BE2C (cell line): Measurements from ENCODE around the gene SAE1.
A peak's percentile ranks its signal among the peaks of the same experiment; 100 is the strongest.

Source experiments
- DNase-seq: peaks from one replicate; pipeline ENCODE4 v3.0.0-alpha.2; 2020
- H3K27me3 ChIP-seq: fragments of 250-450 bp; sonication (Bioruptor Pico); 2 replicates; pipeline ENCODE4 v1.5.1; 2020; ENCODE audit warnings: mild to moderate bottlenecking
- H3K36me3 ChIP-seq: fragments of 250-450 bp; sonication (Bioruptor Pico); 2 replicates; pipeline ENCODE4 v1.5.1; 2020; ENCODE audit warnings: mild to moderate bottlenecking
- H3K4me1 ChIP-seq: fragments of 250-450 bp; sonication (Bioruptor Pico); 2 replicates; pipeline ENCODE4 v1.5.1; 2020
- H3K4me3 ChIP-seq: 2 replicates; pipeline ENCODE4 v1.5.1; 2011; ENCODE audit warnings: low read depth, low read length
- H3K9me3 ChIP-seq: fragments of 250-450 bp; sonication (Bioruptor Pico); 2 replicates; pipeline ENCODE4 v1.5.1; 2020
- TF ChIP-seq, protein P1 (sequence below): IDR thresholded peaks from 2 replicates; pipeline ENCODE4 v1.5.1; 2012; ENCODE audit warnings: mild to moderate bottlenecking, low read depth, low read length

SAE1 gene

DNA sequence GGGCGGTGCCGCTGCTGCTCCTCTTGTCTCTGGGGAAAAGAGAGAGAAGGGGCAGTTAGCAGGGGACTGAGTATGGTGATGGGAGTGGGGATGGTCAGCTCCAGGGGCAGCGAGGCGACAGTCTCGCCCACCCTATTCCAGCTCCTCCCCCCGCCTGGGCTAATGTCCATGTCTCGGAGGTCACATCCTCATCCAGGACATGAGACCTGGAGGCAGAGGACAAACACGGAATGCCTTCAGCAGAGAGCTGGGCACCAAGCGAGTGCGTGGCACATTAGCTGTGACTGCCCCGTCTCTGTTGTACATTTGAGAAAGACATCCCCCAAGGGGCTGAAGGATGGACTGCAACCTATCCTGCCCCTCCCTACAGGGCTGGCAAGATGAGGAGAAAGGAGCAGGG is 91.3 kb downstream of the SAE1 start:
- H3K9me3 ChIP-seq = no peaks in the 10 kb centered on the region
- H3K4me3 ChIP-seq = no peak overlapping the region
- H3K4me1 ChIP-seq = peaks cover 6% of the 10 kb centered on the region
- H3K27me3 ChIP-seq = no peaks in the 10 kb centered on the region
- DNase-seq = no peak
- H3K36me3 ChIP-seq = no peaks in the 10 kb centered on the region
- TF ChIP-seq, protein P1, sequence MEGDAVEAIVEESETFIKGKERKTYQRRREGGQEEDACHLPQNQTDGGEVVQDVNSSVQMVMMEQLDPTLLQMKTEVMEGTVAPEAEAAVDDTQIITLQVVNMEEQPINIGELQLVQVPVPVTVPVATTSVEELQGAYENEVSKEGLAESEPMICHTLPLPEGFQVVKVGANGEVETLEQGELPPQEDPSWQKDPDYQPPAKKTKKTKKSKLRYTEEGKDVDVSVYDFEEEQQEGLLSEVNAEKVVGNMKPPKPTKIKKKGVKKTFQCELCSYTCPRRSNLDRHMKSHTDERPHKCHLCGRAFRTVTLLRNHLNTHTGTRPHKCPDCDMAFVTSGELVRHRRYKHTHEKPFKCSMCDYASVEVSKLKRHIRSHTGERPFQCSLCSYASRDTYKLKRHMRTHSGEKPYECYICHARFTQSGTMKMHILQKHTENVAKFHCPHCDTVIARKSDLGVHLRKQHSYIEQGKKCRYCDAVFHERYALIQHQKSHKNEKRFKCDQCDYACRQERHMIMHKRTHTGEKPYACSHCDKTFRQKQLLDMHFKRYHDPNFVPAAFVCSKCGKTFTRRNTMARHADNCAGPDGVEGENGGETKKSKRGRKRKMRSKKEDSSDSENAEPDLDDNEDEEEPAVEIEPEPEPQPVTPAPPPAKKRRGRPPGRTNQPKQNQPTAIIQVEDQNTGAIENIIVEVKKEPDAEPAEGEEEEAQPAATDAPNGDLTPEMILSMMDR = no peak

DNA sequence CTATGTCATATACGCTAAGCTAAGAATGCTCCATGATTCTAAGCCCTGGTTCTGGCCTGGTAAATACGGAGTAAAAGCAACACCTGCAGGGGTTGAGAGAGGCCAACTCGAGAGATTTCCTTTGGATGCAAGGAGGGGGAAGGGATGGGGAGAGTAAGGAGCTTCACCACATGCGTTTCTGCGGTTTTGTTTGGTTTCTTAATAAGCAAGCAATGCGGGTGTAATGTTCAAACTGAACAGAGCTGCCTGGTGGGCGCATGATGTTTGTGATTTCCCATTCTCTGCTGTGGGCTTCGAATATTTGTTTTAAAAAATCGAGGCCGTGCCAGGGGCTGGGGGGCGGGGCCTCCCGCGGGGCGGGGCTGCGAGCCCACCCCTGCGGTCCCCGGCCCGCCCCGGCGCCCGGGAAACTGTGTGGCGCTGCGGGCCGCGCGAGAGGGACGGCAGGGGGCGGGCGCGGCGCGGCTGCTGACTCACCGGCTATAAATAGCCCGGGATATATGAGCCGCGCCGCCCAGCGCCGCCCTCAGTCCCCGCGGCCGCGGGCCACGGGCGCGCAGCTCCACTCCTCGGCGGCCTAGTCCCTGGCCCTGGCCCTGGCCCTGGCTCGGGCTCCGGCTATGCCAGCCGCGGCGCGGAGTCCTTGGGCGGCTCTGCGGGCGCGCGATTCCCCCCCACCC is 95.3 kb downstream of the SAE1 start:
- H3K36me3 ChIP-seq = no peaks in the 10 kb centered on the region
- peaks cover 14% of the 10 kb centered on the region for H3K4me1 ChIP-seq
- H3K27me3 ChIP-seq = no peaks in the 10 kb centered on the region
- H3K9me3 ChIP-seq = no peaks in the 10 kb centered on the region
- DNase-seq = peak; percentile 90
- TF ChIP-seq, protein P1 = no peak; the same call in 1 of the 2 replicates
- H3K4me3 ChIP-seq = peak overlapping the region; percentile 78

DNA sequence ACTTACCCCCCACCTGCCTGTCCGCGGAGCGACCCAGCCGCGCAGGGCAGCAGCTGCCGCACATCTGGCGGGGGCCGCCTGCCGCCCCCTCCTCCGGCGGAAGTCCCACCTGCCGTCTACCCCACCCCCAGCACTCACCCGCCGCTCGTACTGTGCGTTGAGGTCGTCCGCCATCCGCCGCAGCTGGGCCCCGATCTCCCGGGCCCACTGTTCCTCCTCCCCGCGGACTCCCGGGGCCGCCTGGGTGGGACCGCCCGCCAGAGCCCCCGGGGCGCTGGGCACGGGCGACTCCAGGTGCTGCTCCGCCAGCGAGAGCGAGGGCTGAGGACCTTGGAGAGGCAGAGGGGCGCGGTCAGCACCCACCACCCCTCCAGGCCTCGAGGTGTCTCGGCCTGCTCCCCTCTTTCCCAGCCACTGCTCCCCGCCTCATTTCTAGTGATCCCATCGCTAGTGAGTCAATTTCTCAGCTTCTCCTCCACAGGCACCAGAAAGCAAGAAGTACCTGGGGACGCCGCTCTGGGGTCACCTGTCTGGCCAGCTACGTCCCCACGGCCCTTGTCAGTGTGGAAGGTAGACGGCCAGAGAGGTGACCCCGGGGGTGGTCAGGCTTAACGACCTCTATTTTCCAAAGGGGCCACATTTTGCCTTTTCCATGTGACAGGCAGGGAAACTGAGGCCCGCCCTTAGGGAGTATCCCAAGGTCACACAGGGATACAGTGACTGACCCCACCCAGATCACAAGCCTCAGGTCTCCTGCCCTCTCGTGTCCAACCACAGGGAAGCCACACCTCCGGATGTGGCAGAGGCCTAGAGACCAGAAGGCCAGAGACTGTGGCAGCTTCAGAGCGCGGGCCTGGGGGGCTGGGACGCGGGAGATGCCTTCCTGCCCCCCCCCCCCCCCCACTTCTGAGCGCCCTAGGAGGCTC is 96.1 kb downstream of the SAE1 start:
- H3K9me3 ChIP-seq = no peaks in the 10 kb centered on the region
- peak overlapping the region; percentile 78 for H3K4me3 ChIP-seq
- H3K4me1 ChIP-seq = peaks cover 18% of the 10 kb centered on the region
- peak; percentile 66 for DNase-seq
- H3K27me3 ChIP-seq = no peaks in the 10 kb centered on the region
- H3K36me3 ChIP-seq = no peaks in the 10 kb centered on the region
- TF ChIP-seq, protein P1 = no peak

DNA sequence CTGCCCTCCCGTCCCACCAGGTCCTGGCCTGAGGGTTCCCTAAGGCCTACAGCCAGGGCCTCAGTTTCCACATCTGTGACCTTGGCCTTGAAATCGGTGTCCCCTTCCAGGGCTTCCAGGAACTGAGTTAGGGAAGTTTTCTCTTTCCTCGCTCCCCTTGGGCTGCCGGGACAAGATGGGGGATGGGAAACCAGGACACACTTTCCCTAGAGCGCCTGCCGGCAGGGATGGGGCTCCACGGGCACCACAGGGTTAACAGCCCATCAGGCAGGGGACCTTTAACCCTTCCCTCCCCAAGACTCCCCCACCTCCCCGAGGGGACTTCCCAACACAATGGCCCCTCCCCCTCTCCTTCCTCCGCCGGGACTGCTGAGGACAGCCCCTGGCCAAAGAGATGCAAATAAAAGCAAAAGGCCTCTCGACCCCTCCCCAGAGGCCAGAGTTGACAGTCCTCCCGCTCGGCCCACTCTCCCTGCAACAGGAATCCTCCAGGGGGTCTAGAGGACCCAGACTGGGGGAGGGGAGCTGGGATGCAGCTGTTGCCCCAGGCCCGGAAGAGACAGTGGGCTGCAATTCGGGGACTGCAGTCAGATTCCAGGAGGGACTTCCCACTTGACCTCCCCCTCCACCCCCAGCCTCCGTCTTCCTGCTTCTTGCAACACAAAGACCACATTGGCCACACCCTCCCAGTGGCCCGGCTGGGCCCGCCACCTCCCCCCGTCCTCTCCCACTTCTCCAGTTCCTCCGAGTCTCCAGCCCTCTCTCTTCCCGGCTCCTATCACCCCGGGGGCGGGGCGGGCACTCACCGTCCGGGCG is 96.9 kb downstream of the SAE1 start:
- TF ChIP-seq, protein P1 = no peak
- peak; percentile 78 for DNase-seq
- Histone ChIP-seq H3K9me3 (no peaks in the 10 kb centered on the region), H3K4me3 (peak overlapping the region; percentile 78), H3K27me3 (no peaks in the 10 kb centered on the region), H3K4me1 (peaks cover 19% of the 10 kb centered on the region), H3K36me3 (no peaks in the 10 kb centered on the region)

DNA sequence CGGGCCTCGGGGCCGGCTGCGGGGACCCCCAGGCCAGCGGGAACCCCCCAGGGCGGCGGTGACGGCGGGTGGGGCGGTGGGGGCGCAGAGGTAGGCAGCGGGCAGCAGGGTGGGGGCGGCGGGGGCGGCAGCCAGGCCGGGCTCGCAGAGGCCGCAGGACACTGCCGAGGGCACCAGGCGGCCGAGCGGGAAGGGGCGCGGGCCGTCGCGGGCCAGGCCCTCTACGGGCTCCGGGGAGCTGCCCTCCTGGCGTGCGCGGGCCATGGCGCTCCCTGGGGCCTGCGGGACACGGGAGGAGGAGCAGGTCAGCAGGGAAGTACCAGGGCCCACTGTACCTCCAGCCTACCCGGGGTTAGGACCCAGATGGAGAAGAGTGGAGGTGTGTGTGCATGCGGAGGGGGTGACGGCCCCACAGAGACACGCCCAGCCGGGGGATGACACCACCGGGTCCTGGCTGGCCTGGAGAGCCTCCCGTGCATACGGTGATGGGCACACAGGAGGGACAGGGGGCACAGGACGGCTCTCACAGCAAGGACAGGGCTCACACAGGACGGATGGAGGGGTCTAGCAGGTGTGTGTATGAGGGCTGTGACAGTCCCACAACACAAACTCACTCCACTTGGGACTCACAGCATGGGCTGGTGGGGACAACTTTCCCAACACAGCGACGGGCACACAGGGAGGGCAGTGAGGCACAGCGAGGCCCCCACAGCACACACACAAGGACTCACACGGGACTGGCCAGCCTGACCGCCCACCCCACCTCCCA is 97.7 kb downstream of the SAE1 start:
- H3K27me3 ChIP-seq = no peaks in the 10 kb centered on the region
- no peaks in the 10 kb centered on the region for H3K36me3 ChIP-seq
- H3K9me3 ChIP-seq = no peaks in the 10 kb centered on the region
- H3K4me3 ChIP-seq = peak overlapping the region; percentile 78
- DNase-seq = peak; percentile 43
- H3K4me1 ChIP-seq = peaks cover 19% of the 10 kb centered on the region
- TF ChIP-seq, protein P1 = no peak
